Measurements from ENCODE around the gene KLHL22. TPM values are rescaled to one million over a fixed set of nuclear protein-coding genes. Genes with fewer than 3 reads are reported as not detected.
"Not testable (repeated sequence)": the region's sequence is repeated elsewhere in the genome, so short reads cannot be mapped to it uniquely, and the experiment has no call there.

The KLHL22 gene
- total and polyA plus RNA-seq, 2 of the 8 experiments (the other 6 are each of a cell fraction or from before 2014, with no cell fraction given): 9.4 to 16.2 TPM

GRCh38 chr22:20409385-20409784 lies 86.2 kb downstream of the KLHL22 start:
- H4K91ac ChIP-seq (replicated peaks; ENCODE audit: insufficient read length, low read length); H2BK12ac ChIP-seq (ENCODE audit: low read depth, low read length); FAIRE-seq; H2AK5ac ChIP-seq (ENCODE audit: low read depth, low read length); H2BK20ac ChIP-seq (ENCODE audit: low read length); H3K18ac ChIP-seq (ENCODE audit: extremely low read depth, low read length); H3K4me2 ChIP-seq (ENCODE audit: insufficient read depth in 1 of 2, low read depth in 2 of 2, low read length in 2 of 2); H2AFZ ChIP-seq (ENCODE audit: low read length); H4K8ac ChIP-seq (ENCODE audit: extremely low read depth, insufficient read depth, low read length); DNase-seq (ENCODE audit: low read depth in 1 of 2, low spot score in 2 of 2); H3K56ac ChIP-seq (replicated peaks; ENCODE audit: insufficient read length, low read depth, low read length); H3K23ac ChIP-seq (ENCODE audit: insufficient read length); H2BK120ac ChIP-seq (replicated peaks; ENCODE audit: low read depth, low read length); H3K79me2 ChIP-seq (ENCODE audit: control insufficient read depth in 1 of 2, insufficient read depth in 2 of 2, low read length in 2 of 2); H3K79me1 ChIP-seq (ENCODE audit: low read depth, low read length); H3K23me2 ChIP-seq (ENCODE audit: low read depth, low read length); H2BK5ac ChIP-seq (ENCODE audit: low read depth, low read length); H3K14ac ChIP-seq (ENCODE audit: insufficient read length); H3K27me3 ChIP-seq (replicated peaks in 1 of 4; ENCODE audit: control insufficient read depth in 3 of 4, extremely low read depth in 1 of 4, insufficient read depth in 3 of 4, low read length in 3 of 4); H4K5ac ChIP-seq (ENCODE audit: insufficient read length, low read depth, low read length); H2BK15ac ChIP-seq (ENCODE audit: low read length); H3K4me1 ChIP-seq (replicated peaks in 1 of 4; ENCODE audit: control insufficient read depth in 3 of 4, insufficient read depth in 4 of 4, low read length in 3 of 4); H3K4ac ChIP-seq (replicated peaks; ENCODE audit: insufficient read length, low read depth, low read length); H3K27ac ChIP-seq (ENCODE audit: low read depth, low read length); H3K9ac ChIP-seq (replicated peaks in 1 of 4; ENCODE audit: extremely low read depth in 1 of 4, low read depth in 3 of 4, low read length in 3 of 4); H3K4me3 ChIP-seq (ENCODE audit: extremely low read depth in 1 of 4, insufficient read depth in 2 of 4, low read depth in 3 of 4, low read length in 4 of 4); H3K9me3 ChIP-seq (ENCODE audit: insufficient read depth in 2 of 2, low read depth in 1 of 2, low read length in 1 of 2); POLR2A ChIA-PET (ENCODE audit: partially characterized antibody): not testable (repeated sequence)
- WGBS, 2 experiments (ENCODE audit: extremely low coverage in 1 of 2, insufficient coverage in 1 of 2, insufficient read length in 1 of 2, insufficient replicate concordance in 2 of 2, low coverage in 1 of 2, low lambda C conversion rate in 2 of 2, missing lambda C conversion rate in 1 of 2): 93% methylated on average over 3 of the region's 3 CpGs; no CpG with 5 or more reads in 1 of the 2 experiments
- Histone ChIP-seq H4K20me1 (replicated peaks in 1 of 2; ENCODE audit: control insufficient read depth in 1 of 2, insufficient read depth in 2 of 2, low read length in 2 of 2) (peaks cover 0 to 12% of the 10 kb centered on the region in 2 experiments), H3K36me3 (ENCODE audit: control insufficient read depth in 2 of 4, insufficient read depth in 4 of 4, low read length in 3 of 4) (peaks cover 0 to 20% (median 9%) of the 10 kb centered on the region in 4 experiments; a peak in 5 of 8 replicates)
- CTCF ChIA-PET (ENCODE audit: partially characterized antibody): interaction anchor here (0.6 to 1.0 kb wide), 3 partner anchors 10 to 1240 kb away, joined by 3 to 4 read pairs (median 4); no protein-coding TSS in a partner anchor

Measured in H1 (cell line).